ENCODE data around the gene CEP72.
"Not testable (repeated sequence)": the region's sequence is repeated elsewhere in the genome, so short reads cannot be mapped to it uniquely, and the experiment has no call there.

Gene CEP72

GRCh38 chr5:676699-677076 is 64.5 kb downstream of the CEP72 start:
- FAIRE-seq (no peak), DNase-seq (ENCODE audit: extremely low spot score, insufficient read length, low read depth) (no peak)

- FAIRE-seq (no peak), DNase-seq (ENCODE audit: extremely low spot score, insufficient read length, low read depth) (no peak)
Measured at GRCh38 chr5:677131-678101, 65.3 kb downstream of the CEP72 start.

GRCh38 chr5:678521-678920 is 66.4 kb downstream of the CEP72 start:
- not testable (repeated sequence) for FAIRE-seq; DNase-seq (ENCODE audit: extremely low spot score, insufficient read length, low read depth)

- FAIRE-seq: peak; percentile 9
- not testable (repeated sequence) for DNase-seq (ENCODE audit: extremely low spot score, insufficient read length, low read depth)
Measured at GRCh38 chr5:679166-679895, 67.2 kb downstream of the CEP72 start.

GRCh38 chr5:680118-680795 is 68.1 kb downstream of the CEP72 start:
- not testable (repeated sequence) for FAIRE-seq

GRCh38 chr5:680836-681235 is 68.7 kb downstream of the CEP72 start:
- FAIRE-seq; DNase-seq (ENCODE audit: extremely low spot score, insufficient read length, low read depth): not testable (repeated sequence)

More at GRCh38 chr5:680118-680795, 68.1 kb downstream of the CEP72 start:
- DNase-seq (ENCODE audit: extremely low spot score, insufficient read length, low read depth): not testable (repeated sequence)

GRCh38 chr5:681317-682191 is 69.4 kb downstream of the CEP72 start:
- not testable (repeated sequence) for DNase-seq (ENCODE audit: extremely low spot score, insufficient read length, low read depth); FAIRE-seq

- DNase-seq (ENCODE audit: extremely low spot score, insufficient read length, low read depth); FAIRE-seq: not testable (repeated sequence)
Measured at GRCh38 chr5:682216-682615, 70.1 kb downstream of the CEP72 start.

GRCh38 chr5:682651-683358 is 70.7 kb downstream of the CEP72 start:
- FAIRE-seq; DNase-seq (ENCODE audit: extremely low spot score, insufficient read length, low read depth): not testable (repeated sequence)

GRCh38 chr5:683551-684481 is 71.7 kb downstream of the CEP72 start:
- no peak for FAIRE-seq
- DNase-seq (ENCODE audit: extremely low spot score, insufficient read length, low read depth): no peak

GRCh38 chr5:684751-685216 is 72.6 kb downstream of the CEP72 start:
- DNase-seq (ENCODE audit: extremely low spot score, insufficient read length, low read depth) (no peak), FAIRE-seq (no peak)

GRCh38 chr5:685262-686171 is 73.4 kb downstream of the CEP72 start:
- no peak for DNase-seq (ENCODE audit: extremely low spot score, insufficient read length, low read depth)
- FAIRE-seq: no peak

GRCh38 chr5:686172-686523 is 74.0 kb downstream of the CEP72 start:
- DNase-seq (ENCODE audit: extremely low spot score, insufficient read length, low read depth); FAIRE-seq: not testable (repeated sequence)

- not testable (repeated sequence) for DNase-seq (ENCODE audit: extremely low spot score, insufficient read length, low read depth); FAIRE-seq
Measured at GRCh38 chr5:686936-687335, 74.8 kb downstream of the CEP72 start.

- DNase-seq (ENCODE audit: extremely low spot score, insufficient read length, low read depth); FAIRE-seq: not testable (repeated sequence)
Measured at GRCh38 chr5:688348-689010, 76.3 kb downstream of the CEP72 start.

GRCh38 chr5:690293-690692 is 78.2 kb downstream of the CEP72 start:
- FAIRE-seq; DNase-seq (ENCODE audit: extremely low spot score, insufficient read length, low read depth): not testable (repeated sequence)
